Hematopoietic multipotent progenitor cell (in vitro differentiated cells): ENCODE results near the gene MYL9. TPM values are rescaled to one million over a fixed set of nuclear protein-coding genes. Genes with fewer than 3 reads are reported as not detected.

Experiments
- DNase-seq, 3 donors: peaks; one replicate each; pipeline ENCODE4 v3.0.0-alpha.2; 2011 to 2015; ENCODE audit warnings: low read depth in 2 of 3, low spot score in 2 of 3
- small RNA-seq: library from RNA; depleted of rRNA; stranded (forward); fragments of <200 nt; gene quantifications from one replicate; pipeline ENCODE3, GENCODE V24; 2012
- total RNA-seq: library from RNA; depleted of rRNA; stranded (reverse); fragments of >200 nt; gene quantifications from one replicate; pipeline ENCODE4 v1.2.3, GENCODE V29; 2012

Gene MYL9
- total RNA-seq, 1 donor = 0.81 TPM

- no peak for DNase-seq
These were observed 37.2 kb downstream of the MYL9 start for GRCh38 chr20:36578356-36579041.

DNA sequence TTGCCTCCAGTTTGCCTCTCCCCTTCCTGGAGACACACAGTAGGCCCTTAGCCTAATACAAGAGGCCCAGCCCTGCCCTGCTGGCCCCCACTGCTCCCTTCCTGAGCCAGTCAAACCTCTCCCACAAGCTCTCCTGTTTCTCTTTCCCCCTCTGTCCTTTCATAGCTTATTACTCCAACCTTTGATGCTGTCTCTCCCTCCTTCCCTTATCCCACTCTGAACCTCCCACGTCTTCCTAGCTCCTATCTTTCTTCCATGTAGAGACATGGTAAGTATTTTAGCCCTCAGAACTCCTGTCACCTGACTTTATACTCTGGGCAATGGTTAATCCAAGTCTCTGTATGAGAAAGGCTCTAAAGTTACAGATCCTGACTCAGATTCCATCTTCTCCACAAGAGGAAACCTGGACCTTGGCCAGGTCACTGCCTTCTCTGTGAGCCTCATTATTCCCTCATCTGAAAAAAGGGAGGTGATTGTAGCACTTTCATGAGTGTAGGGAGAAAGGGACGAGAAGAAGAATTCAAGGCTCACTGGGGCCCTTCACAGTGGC lies 38.8 kb downstream of the MYL9 start:
- no peak for DNase-seq

- no peak for DNase-seq
These were observed 41.0 kb downstream of the MYL9 start for GRCh38 chr20:36582322-36582721.

DNA sequence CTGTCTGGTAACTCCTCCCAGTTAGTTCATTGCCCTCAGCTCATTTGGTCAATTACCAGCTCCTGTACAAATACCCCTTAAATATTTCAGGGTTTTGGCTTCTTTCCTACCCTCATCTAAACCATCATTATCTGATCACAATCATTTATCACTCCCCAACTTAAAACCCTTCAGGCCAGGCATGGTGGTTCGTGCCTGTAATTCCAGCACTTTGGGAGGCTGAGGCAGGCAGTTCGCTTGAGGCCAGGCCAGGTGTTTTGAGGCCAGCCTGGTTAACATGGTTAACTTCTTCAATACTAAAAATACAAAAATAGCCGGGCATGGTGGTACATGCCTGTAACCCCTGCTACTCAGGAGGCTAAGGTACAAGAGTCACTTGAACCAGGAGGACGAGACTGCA lies 41.5 kb downstream of the MYL9 start:
- no peak for DNase-seq

- DNase-seq = no peak
These were observed 42.7 kb downstream of the MYL9 start for GRCh38 chr20:36584018-36584481.

DNA sequence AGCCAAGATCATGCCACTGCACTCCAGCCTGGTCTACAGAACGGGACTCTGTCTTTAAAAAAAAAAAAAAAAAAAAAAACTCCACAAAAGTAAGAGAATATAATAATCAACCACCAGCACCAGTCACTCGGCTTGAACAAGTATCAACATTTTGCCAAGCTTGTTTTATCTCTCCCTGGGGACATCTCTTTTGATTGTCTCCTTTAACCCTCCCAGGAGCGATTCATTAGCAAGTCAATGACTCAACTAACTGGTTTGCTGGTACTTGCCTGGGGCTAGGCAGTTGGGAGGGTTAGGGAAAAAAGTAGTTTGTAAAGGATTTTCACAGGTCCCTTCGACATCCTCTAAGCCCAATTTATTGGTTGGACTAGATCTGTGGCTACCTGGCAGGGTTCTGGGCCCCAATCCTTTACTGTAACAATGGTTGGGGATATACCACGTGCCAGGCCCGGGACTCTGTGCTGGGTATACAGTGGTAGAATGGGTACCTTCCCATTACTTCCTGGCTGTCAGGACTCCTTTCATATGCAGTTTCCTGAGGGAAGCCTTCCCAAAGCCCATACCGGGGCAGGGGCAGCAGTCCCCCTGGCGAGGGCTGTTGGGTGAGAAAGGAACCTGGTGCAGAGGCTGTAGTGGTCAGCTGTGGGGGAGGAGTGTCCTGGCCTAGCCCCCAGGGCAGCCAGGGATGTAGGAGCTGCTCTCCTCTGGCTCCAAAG lies 44.2 kb downstream of the MYL9 start:
- no peak for DNase-seq

DNA sequence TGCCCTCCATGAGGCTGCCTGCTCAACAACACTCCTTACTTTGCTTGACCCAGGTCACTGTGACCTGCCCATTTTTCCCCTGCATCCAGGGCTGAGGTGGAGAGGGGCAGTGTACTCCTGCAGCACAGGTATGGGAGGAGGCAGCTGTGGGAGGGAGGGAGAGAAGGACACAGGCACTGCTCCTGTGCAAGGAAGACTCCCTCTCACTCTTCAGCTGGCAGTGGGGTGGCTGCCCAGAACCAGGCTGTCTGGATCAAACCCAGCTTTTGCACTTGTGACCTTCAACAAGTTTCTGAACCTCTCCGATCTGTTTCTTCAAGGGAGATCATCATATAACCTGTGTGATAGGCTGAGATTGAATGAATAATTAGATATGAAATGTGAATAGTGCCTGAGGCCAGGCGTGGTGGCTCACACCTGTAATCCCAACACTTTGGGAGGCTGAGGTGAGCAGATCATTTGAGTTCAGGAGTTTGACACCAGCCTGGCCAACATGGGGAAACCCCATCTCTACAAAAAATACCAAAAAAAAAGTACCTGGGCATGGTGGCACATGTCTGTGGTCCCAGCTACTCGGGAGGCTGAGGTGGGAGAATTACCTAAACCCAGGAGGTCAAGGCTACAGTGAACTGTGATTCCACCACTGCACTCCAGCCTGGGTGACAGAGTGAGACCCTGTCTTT lies 46.2 kb downstream of the MYL9 start:
- DNase-seq = no peak

- DNase-seq = no peak
These were observed 50.0 kb downstream of the MYL9 start for GRCh38 chr20:36591281-36591680.

DNA sequence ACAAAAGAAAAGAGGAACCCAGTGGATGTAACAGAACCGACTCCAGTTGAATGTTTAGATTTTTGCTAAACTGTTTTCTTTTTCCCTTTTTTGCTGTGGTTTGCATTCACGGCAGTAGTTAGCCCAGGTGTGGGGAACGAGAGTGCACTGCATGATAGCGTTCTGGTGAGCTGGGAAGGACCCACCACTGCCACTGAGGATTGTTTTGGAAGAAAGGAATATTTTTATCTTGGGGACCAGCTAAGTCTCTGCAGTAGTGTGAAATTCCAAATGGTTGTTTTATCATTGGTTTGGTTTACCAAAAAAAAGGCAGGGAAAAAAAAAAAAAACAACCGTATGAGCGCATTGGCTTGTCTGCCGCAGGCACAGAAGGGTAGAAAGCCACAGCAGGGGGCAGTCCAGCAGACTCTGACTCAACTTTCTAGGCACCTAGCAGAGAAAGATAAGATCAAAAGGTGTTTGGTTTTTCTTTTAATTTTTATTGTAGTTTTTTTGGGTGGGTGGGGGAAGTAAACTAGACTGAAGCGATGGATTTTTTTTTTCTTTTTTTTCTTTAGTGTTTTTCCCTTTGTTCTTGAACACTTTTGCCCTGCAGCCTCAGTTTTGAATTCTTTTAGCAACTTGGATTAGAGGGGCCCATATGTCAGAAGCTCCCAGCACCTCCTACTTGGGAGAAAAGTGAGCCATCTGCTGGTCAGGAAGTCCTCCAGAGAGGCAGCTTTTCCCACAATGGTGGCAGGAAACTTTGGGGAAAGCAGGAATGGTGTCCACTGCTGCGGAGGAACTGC lies 50.7 kb downstream of the MYL9 start:
- DNase-seq = no peak

DNA sequence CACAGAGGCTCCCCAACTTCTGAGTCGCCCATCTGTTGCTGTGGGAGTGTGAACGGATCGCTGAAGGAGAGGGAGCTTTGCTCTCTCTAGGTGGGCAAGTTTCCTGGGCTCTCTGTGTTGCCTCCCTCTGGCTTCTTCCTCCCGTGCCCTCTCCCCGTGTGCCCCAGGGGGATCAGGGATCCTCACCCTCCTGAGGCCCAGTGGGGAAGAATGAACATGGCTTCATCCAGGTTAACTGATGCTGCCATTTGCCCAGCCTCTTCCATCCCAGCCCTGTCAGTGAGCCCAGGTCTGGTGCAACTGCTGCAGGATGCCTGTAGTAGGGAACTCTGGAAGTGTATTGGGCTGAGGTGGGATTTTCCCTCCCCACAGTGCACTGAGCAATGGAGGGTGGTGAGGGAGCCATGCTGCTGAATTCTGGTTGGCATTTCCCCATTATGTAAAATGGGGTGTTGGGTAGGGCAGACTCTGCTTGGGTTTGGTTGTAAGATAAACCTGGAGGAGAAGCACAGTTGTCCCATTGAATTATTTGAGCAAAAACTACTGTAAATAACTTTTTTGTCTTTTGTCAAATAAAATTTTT lies 52.1 kb downstream of the MYL9 start:
- DNase-seq = no peak

- peak in 2 of 3 donors; percentile 35 to 59 for DNase-seq
These were observed 58.6 kb downstream of the MYL9 start for GRCh38 chr20:36599912-36600345.

Small RNAs within 50 kb of the gene (small RNA-seq; reads per million reads assigned to genes)
- not detected for gene RF00017

Other genes starting within 250 kb of the MYL9 start
- 26.1 TPM for gene DLGAP4, start 235.2 kb upstream of the MYL9 start, total RNA-seq
- 47.4 TPM for gene TGIF2, start 32.1 kb downstream of the MYL9 start, total RNA-seq
- gene RAB5IF, start 64.3 kb downstream of the MYL9 start, total RNA-seq = 52.8 TPM
- 19.4 TPM for gene SLA2, start 104.7 kb downstream of the MYL9 start, total RNA-seq
- 16.7 TPM for gene NDRG3, start 204.6 kb downstream of the MYL9 start, total RNA-seq
- 10.8 TPM for gene DSN1, start 232.2 kb downstream of the MYL9 start, total RNA-seq